NCI-H2227 (cell line): ENCODE measurements around the gene TRPM2.

ENCODE experiments used
- DNase-seq: peaks from one replicate; lab custom pipeline; 2025; ENCODE audit not compliant: unreplicated experiment; lab: John Stamatoyannopoulos, UW

The TRPM2 gene

DNA sequence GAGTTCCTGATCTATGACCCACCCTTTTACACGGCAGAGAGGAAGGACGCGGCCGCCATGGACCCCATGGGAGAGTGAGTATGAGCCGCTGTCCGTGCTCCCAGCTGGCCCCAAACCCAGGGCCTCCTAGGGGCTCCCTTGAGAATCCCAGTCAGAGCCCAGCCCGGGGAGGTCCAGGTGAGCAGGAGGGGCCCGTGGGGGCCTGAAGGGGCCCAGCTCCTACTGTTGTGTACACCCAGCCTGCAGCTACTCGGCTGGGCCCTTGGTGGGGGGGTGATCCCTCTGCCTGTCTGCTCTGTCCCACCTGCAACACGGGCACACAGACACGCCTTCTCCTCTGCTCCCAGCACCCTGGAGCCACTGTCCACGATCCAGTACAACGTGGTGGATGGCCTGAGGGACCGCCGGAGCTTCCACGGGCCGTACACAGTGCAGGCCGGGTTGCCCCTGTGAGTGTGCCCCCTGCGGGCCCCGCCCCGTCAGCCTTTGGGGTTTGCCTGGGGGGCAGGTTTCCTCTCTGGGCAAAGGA is 73.3 kb downstream of the TRPM2 start:
- no peak for DNase-seq

DNA sequence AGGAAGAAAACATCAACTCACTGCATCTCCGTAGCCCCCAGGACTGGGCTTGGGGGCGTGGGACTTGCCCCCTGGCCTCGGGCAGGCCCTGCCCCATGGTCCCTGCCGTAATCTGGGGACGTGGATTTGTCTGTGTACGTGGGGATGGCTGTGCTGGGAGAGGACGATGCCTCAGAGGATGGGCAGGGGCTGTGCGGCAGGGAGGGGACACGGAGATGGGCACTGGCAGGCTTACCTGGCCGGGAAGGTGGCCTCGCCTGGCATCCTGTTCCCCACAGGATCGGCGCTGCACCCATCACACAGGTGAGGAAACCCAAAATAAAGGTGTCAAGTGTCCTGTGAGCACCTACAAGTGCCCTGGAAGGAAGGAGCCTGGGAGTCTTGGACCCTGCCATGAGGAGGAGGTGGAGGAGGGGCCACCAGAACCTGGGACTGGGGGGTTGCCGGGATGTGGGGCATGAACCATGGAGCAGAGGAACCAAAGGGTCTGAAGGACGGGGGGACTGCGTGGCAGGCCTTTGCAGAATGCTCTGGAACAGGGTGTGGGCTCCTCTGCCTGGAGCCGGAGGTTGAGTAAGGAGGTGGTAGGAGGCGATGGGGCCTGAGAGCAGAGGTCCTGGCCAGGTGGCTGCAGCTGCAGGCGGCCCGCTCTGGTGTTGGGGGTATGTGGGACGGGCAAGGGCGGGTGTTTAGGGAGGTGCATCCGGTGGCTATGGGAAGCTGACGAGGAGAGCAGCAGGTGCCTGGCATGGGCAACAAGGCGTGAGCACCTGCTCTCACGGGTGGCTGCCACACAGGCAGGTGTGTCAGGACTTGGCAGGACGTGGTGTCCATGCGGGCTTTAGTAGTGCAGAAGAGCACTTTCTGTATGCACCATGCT is 74.1 kb downstream of the TRPM2 start:
- no peak for DNase-seq

DNA sequence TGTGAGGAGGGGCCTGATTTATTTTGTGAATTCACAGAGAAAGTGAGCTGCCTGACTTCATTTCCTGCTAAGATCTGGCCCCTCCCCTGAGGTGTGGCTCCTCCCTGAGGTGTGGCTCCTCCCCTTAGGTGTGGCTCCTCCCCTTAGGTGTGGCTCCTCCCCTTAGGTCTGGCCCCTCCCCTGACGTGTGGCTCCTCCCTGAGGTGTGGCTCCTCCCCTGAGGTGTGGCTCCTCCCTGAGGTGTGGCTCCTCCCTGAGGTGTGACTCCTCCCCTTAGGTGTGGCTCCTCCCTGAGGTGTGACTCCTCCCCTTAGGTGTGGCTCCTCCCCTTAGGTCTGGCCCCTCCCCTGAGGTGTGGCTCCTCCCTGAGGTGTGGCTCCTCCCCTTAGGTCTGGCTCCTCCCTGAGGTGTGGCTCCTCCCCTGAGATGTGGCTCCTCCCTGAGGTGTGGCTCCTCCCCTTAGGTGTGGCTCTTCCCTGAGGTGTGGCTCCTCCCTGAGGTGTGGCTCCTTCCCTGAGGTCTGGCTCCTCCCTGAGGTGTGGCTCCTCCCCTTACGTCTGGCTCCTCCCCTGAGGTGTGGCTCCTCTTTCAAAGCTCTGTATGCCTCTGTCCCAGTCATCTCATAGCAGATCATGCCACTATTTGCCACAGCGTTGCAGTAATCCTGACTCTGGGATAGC is 75.0 kb downstream of the TRPM2 start:
- DNase-seq: no peak

DNA sequence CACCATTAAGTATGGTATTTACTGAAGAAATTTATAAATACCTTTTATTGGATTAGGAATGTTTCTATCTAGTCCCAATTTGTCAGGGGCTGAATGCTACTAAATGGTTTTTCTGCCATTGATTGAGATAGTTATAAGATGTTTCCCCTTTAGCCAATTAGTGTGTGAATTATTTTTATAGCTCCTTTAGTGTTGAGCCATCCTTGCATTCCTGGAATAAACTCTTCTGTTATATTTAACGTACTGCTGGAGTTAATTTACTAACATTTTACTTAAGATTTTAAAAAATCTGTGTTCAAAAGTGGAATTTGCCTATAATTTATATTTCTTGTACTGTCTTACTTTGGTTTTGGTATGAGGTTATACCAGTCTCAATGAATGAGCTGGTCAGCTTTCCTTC is 76.5 kb downstream of the TRPM2 start:
- no peak for DNase-seq

DNA sequence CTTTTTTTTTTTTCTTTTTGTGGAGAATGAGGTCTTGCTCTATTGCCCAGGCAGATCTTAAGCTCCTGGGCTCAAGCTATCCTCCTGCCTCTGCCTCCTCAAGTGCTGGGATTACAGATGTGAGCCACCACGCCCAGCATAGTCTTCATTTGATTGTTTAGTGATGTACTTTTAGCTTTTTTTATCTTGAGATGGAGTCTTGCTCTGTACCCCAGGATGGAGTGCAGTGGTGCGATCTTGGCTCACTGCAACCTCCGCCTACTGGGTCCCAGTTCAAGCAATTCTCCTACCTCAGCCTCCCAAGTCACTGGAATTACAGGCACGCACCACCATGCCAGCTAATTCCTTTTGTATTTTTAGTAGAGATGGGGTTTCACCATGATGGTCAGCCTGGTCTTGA is 77.9 kb downstream of the TRPM2 start:
- no peak for DNase-seq

DNA sequence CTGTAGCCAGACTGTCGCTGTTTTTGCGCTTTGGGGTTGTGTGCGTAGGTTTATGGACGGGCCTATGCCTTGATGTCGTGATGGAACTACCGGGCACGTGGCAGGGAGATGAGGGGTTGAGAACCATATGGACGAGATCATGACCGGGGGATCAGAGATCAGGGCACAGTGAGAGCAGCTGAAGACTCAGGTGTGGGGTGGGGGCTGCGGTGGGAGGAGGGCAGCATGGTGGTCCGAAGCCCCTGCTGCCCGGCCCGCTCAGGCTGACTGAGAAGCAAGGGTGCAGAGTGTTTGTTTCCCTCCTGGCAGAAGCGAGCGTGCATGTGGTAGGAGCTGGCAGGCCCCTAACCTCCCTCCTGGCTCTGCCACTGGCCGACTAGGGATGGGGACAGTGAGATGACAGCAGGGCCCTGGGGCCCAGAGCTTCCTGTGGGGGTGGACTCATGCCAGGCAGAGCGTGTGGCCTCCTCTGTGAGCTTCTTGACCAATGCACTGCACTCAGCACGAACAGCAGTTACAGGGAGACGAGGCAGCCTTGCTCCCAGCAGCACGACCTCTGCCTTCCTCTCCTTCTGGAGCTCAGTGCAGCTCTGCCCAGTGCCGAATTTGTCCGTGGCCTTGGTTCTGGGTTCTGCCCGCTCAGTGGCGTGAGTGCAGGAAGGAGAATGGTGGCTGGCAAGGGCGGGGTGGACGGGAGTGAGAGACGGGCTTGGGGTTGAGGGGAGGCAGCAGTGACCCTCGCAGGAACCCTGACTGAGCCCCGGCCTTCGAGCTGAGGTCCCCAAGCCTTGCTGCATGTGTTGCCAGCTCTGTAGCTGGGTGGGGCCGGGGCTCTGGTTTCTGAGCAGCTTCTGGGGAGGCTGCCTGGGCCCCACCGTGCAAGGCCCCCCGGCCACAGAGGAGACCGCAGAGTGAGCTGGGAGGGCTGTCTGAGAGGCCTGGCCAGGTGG is 79.7 kb downstream of the TRPM2 start:
- DNase-seq: no peak

DNA sequence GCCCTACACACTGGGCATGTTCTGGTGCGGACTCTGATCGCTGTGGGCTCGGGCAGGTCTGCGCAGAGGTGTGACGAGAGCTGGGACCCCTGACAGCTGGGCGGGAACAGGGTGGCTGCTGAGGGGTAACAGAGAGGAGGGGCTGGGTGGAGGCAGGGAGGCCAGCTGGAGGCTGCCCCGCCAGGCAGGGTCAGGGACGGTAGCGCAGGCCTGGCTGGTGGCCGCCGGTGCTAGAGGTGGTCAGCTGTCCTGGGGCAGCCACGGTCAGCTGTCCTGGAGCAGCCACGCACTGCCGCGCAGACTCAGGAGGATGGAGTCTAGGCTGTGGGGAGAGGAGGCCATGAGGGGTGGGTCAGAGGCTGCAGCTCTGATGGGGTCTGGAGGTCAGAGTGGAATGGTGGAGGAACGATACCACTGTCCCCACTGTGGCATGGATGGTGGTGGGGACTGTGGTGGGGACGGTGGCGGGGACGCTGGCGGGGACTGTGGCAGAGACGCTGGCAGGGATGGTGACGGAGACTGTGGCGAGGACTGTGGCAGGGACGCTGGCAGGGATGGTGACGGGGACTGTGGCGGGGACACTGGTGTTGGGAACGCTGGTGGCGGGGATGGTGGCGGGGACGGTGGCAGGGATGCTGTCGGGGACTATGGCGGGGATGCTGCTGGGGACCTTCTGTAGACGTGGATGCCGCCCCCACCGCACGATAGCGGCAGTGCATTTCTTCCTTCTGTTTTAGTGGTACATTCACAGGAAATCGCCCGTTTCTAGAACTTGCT is 80.6 kb downstream of the TRPM2 start:
- DNase-seq: no peak

DNA sequence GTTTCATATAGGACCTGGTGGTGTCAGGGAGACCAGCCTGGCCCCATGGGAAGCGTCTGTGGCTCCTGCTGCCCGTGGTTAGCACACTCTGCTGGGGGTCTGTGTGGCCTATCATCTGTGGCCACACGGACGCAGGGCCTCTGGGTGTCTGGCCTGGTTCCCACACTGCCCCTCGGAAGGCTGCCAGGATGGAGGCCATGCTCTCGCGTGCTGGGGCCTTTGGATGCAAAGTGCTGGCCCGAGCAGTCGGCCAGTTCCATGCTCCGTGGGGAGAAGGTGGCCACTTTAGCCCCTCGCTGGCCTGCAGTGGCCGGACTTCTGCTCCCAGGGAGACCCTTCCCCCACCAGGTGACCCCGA is 81.1 kb downstream of the TRPM2 start:
- no peak for DNase-seq

DNA sequence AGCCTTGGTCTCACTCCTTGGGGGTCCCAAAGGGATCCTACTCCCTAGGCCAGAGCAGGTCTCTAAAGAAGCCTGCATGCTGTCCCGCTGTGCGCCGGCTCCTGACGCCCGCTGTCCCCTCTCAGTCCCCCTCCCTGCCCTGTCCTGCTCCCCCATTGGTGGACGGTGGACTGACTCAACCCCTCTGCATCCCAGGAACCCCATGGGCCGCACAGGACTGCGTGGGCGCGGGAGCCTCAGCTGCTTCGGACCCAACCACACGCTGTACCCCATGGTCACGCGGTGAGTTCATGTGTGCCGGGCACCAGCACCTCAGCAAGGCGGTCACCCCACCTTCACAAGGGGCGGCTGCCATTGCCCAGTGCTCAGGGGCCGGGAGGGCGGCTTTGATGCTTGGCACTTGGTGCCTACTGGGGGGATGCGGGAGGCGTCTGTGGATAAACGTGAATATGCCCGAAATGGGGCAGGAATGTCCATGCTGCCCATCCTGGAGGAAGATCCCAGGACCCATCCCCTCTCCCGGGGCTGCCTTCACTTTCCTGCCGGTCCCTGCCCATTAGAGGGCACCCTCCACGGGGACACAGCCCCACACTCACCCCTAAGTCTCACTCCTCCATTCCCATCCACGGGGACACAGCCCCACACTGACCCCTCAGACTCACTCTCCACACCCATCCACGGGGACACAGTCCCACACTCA is 81.7 kb downstream of the TRPM2 start:
- DNase-seq: no peak

DNA sequence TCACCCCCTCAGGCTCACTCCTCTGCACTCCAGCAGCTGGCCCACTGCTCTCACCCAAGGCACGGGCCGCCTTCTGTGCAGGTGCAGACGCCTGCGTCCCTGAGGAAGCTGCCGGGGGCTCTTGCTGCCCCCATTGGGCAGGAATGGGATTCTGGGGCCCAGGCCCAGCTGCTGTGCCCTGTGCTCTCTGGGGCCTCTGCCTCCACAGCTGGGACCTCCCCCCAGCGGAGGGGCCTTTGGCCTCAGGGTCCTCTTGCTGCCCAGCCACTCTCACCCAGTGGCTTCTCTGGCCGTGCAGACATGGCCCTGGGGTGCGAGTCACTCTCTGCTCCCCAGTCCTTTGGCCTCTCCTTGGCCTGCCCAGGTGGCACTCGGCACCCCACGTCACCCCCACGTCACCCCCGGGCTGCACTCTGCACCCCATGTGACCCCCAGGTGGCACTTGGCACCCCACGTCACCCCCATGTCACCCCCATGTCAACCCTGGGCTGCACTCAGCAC is 82.7 kb downstream of the TRPM2 start:
- no peak for DNase-seq

DNA sequence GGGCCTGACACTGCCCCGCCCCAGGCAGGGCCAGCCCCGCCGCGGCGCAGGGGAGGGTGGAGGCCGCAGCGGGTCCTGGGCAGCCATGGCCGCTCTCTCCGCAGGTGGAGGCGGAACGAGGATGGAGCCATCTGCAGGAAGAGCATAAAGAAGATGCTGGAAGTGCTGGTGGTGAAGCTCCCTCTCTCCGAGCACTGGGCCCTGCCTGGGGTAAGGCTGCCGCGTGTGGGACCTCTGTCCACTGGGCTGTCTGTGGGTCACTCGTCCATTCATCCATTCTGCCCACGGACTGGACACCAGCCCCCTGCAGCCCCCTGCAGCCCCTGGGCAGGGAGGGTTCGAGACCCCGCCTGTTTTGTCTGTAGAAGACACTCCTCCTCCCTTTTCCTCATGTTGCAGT is 83.5 kb downstream of the TRPM2 start:
- no peak for DNase-seq

DNA sequence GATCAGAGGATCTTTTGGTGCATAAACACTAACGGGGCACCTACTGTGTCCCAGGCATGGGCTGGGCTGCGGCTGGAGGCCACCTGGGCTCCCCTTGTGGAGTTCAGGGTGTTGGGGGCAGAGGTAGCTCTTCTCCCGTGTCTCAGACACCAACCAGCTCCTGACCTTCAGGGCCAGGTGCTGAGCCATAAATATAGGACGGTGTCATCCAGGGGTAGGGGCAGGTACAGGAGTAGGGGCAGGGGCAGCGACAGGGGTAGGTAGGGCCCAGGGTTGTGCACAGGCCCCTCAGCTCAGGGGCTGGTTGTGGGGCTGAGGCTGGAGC is 83.9 kb downstream of the TRPM2 start:
- no peak for DNase-seq

DNA sequence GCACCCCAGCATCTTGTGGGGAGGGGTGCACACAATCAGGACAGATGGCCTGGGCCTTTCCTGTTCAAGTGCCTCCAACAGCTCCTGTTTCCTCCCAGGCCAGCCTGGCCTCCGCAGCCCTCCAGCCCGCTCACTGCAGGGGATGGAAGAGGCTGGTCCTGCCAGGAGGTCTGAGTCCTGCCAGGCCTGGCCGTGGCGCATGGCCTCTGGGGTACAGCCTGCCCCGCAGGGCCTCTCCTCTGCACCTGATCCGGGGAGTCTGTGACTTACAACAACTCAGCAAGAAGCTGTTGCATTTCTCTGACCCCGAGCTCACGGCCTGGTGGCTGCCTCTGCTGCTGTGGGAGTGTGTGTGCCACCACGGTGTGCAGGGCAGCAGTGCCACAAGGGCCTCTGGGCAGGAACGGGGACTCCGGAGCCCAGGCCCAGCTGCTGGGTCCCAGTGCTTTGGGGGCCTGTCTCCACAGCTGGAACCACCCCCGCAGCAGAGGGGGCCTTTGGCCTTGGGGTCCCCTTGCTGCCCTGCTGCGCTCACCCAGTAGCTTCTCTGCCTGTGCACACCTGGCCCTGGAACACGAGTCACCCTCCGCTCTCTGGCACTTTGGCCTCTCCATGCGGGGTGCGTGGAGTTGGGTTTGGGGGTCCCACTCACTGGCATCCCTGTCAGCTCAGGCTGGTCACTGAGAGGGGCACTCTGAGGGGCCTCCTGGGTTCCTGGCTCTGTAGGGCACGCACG is 84.4 kb downstream of the TRPM2 start:
- DNase-seq: no peak

DNA sequence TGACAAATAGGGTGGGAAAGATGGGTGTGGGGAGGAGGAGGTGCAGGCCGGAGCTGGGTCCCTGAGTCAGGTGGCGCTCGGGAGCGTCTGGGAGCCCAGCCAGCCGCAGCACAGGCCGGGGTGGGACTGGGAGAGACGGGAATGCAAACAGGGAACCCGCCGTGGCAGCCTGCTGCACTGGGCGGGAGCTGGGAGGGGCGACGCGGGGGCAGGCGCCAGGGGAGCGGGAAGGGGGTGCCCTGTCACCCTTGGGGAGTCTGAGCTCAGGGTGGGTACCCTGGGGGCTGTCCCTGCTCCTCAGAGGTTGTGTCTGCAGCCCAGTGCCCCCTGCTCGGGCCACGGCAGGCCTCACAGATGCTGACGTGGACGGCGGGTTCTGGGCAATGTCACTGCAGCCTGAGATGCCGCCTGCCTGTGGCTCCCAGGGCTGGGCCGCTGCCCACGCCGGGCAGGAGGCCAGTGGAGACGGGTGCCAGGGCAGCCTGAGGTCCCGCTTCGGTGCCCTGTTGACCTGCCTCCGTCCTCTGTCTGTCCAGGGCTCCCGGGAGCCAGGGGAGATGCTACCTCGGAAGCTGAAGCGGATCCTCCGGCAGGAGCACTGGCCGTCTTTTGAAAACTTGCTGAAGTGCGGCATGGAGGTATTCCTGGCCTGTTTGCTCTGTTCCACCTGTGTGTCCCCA is 85.2 kb downstream of the TRPM2 start:
- DNase-seq: no peak

DNA sequence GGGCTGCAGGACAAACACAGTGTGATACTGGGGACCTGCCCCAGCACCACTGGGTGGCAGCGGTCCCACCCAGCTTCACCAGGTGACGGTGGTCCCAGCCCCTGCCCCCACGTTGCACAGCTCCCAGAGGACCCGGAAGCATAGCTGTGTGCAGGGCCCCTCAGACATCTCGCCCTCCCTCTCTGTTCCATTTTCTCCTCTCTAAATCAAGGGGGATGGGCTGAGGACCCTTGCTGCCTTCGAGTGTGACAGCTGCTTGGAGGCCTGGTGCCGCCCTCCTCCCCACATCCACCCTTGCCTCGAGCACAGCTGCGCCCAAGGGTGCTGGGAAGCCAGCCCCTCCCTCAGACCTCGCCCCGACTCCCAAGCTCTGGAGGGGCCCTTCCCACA is 85.8 kb downstream of the TRPM2 start:
- DNase-seq: no peak

DNA sequence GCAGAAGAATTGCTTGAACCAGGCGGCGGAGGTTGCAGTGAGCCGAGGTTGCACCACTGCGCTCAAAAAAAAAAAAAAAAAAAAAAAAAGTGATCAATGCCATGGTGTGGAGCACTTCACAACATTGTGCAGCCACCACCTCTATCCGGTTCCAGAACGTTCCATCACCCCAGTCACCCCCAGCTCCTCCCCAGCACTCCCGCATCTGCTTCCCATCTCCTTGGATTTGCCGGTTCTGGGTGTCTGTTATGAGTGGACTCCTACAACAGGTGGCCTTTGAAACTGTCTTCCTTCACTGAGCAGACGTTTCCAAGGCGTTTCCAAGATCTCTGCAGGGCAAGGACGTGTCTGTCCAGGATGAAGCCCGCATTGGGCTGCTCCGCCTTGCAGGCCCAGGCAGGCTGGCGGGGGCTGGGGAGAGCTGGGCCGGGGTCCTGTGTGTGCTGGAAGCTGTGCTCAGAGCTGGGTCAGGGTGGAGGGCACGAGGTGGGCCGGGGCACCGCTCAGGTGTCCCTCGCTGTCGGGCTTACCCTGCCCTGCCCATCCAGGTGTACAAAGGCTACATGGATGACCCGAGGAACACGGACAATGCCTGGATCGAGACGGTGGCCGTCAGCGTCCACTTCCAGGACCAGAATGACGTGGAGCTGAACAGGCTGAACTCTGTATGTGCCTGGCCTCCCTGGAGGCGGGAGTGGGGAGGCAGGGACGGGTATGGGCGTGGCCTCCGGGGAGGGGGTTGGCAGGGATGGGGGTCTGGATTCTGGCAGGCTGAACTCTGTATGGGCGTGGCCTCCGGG is 87.0 kb downstream of the TRPM2 start:
- DNase-seq: no peak

DNA sequence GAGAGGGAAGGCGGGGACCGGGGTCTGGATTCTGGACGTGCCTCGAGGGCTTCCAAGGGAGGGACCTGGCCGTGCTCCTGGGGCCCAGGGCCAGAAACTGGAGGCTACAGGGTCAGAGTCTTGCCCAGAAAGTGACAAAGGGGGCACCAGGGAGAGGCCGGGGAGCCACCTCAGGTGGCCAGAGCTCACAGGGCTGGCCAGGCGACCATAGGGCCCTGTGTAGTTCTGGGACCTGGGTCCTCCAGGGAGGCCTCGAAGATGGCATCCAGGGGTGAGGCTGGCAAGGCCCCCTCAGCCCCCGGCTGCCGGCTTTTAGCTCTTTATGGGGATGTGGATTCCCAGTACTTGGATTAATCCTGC is 87.6 kb downstream of the TRPM2 start:
- DNase-seq: no peak
